Measurements from ENCODE around the gene PPME1.

PPME1 gene

DNA sequence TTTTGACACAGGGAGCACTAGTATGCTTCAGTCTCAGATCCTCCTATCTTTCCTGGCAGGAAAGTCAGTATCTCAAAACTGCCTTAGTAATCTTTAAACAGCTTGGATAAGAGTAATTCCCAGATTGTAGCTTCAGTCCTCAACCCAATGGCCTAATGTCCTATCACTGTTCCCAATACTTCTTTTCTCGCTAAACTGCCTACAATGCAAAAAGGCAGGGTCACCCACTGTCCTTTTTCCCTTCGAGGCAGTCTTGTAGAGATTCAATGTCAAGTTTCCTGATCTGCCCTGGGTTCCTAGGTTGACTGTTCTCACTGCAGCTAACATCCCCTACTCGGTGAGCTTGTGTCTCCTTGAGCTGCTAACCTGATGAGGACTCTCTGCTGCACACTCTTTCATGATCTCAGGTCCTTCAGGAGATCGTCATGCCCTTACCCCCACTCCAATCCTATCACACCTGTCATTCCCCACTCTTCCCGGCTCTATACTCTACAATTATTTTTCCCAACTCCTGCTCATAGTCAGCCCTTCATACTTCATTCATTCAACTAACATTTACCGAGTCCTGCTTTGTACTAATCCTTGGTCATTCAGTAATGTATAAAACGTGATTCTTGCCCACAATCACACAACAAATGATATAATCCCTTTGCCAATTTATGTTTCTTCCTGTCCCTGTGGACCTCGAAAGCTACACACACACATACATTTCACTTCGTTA, 1.2 kb upstream of the PPME1 start:
- H3K4me3 ChIP-seq (ENCODE audit: low read depth, low read length) = peak overlapping the region; percentile 92
- TF ChIP-seq, protein P1, sequence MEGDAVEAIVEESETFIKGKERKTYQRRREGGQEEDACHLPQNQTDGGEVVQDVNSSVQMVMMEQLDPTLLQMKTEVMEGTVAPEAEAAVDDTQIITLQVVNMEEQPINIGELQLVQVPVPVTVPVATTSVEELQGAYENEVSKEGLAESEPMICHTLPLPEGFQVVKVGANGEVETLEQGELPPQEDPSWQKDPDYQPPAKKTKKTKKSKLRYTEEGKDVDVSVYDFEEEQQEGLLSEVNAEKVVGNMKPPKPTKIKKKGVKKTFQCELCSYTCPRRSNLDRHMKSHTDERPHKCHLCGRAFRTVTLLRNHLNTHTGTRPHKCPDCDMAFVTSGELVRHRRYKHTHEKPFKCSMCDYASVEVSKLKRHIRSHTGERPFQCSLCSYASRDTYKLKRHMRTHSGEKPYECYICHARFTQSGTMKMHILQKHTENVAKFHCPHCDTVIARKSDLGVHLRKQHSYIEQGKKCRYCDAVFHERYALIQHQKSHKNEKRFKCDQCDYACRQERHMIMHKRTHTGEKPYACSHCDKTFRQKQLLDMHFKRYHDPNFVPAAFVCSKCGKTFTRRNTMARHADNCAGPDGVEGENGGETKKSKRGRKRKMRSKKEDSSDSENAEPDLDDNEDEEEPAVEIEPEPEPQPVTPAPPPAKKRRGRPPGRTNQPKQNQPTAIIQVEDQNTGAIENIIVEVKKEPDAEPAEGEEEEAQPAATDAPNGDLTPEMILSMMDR (IDR thresholded peaks at IDR 0.05; ENCODE audit: low read depth, low read length) = no peak
- H3K9me3 ChIP-seq = no peaks in the 10 kb centered on the region
- peaks cover 25% of the 10 kb centered on the region for H3K36me3 ChIP-seq
- no peak for DNase-seq
- H3K27me3 ChIP-seq = no peaks in the 10 kb centered on the region
- H3K4me1 ChIP-seq = no peaks in the 10 kb centered on the region; the same call in 1 of the 2 replicates

DNA sequence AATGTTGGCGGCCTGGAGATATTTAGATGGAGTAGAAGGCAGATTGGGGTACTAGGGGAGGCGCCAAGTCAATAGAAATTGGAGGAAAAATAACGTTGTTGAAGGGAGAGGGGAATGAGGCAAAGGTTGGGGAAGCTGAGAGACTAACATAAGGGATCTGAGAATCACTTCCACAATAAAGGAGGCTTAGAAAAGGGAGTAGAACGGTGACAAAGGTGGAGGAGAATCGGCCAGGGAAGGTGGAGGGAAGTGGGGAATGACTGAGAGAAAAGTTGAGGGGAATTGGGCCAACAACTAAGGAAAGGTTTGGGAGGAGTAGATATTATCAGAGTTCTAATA, 510 bp downstream of the PPME1 start:
- Histone ChIP-seq H3K27me3 (no peaks in the 10 kb centered on the region), H3K4me1 (no peaks in the 10 kb centered on the region; the same call in 1 of the 2 replicates), H3K9me3 (no peaks in the 10 kb centered on the region), H3K36me3 (peaks cover 12% of the 10 kb centered on the region), H3K4me3 (ENCODE audit: low read depth, low read length) (peak overlapping the region; percentile 92)
- TF ChIP-seq, protein P1 (IDR thresholded peaks at IDR 0.05; ENCODE audit: low read depth, low read length) = no peak
- DNase-seq = no peak

DNA sequence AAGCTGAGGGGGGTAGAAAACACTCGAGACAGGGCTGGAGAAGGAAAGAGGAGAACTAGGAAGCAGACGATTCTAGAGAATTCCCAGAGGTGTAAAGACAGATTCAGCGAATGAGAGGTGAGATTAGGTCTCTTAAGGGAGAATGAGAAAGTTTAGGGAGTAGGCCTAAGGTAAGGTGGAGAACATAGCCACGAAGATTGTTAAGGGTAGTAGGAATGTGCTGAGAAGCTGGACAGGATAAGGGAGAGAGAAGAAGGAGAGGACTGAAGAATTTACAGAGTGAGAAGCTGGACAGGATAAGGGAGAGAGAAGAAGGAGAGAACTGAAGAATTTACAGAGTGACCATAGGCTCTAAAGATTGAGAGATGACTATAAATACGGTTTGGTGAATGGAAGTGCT, 908 bp downstream of the PPME1 start:
- TF ChIP-seq, protein P1 (IDR thresholded peaks at IDR 0.05; ENCODE audit: low read depth, low read length) = no peak
- Histone ChIP-seq H3K27me3 (no peaks in the 10 kb centered on the region), H3K4me3 (ENCODE audit: low read depth, low read length) (peak overlapping the region; percentile 92), H3K9me3 (no peaks in the 10 kb centered on the region), H3K36me3 (peaks cover 9% of the 10 kb centered on the region; the same call in 1 of the 2 replicates), H3K4me1 (no peaks in the 10 kb centered on the region; the same call in 1 of the 2 replicates)
- DNase-seq = no peak

DNA sequence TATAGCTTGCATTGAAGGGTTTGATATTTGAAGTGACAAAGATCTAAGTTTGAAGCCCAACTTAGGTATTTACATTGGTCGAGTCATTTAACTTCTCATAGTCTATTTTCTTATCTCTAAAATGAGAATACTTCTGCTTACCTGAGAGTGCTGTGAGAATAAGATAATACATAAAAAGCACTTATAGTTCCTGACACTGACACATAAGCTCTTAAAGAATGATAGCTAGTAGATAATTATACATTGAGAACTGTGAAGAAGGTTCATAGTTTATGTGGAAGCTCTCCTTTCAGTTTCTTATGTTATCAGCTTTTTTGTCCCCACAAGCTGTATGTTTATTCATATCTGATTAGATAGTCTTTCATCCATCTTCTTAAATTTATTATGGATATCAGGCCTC, 4.8 kb downstream of the PPME1 start:
- Histone ChIP-seq H3K27me3 (no peaks in the 10 kb centered on the region), H3K9me3 (no peaks in the 10 kb centered on the region), H3K4me1 (no peaks in the 10 kb centered on the region; the same call in none of the 2 replicates), H3K36me3 (no peaks in the 10 kb centered on the region), H3K4me3 (ENCODE audit: low read depth, low read length) (no peak overlapping the region)
- TF ChIP-seq, protein P1 (IDR thresholded peaks at IDR 0.05; ENCODE audit: low read depth, low read length) = no peak
- no peak for DNase-seq

DNA sequence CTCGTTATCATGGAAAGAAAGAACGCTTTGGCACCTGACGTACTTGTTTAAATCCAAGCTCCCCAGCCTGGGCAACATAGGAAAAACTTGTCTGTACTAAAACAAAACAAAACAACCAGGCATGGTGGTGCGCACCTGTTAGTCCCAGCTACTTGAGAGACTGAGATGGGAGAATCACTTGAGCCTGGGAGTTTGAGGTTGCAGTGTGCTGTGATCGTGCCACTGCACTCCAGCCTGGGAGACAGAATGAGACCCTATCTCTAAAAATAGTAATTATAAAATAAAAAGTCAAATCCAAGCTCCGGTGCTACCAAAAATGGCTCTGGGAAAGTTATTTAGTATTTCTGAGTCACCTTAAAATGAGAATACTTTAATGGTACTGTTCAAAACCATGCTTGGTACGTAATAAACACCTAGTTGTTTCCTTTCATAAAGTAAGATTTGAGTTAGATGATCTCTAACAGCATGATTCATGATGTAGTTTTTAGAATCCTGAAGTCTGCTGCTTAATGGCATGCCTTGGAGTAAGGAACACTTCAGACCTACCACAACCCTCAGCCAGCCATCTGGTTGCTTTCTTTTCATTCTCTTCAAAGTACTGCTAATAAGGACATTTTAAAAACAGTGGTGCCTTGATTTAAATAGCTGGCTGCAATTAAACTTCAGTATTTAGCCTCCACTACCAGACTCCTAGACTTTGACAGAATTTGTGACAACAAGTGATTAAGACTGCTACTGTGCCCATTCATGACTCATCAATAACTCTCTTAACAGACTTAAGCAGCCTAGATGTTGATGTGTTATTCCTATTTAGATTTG, 8.4 kb downstream of the PPME1 start:
- Histone ChIP-seq H3K4me3 (ENCODE audit: low read depth, low read length) (no peak overlapping the region), H3K27me3 (no peaks in the 10 kb centered on the region), H3K9me3 (no peaks in the 10 kb centered on the region), H3K4me1 (no peaks in the 10 kb centered on the region; the same call in none of the 2 replicates), H3K36me3 (peaks cover 6% of the 10 kb centered on the region)
- TF ChIP-seq, protein P1 (IDR thresholded peaks at IDR 0.05; ENCODE audit: low read depth, low read length) = no peak
- DNase-seq = no peak

DNA sequence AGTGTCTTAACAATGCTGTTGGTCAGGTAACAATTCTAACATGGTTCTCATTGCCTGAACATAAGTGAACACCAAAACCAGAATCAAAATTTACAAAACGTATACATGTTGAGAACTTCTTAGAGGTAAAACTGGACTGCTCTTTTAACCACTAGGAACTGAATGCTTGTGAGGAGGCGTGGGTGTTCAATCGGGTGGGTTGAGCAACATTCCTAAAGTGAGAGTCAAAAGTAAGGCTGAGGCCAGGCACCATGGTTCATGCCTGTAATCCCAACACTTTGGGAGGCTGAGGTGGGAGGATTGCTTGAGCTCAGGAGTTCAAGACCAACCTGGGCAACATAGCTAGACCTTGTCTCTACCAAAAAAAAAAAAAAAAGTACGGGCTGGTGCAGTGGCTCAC, 11.5 kb downstream of the PPME1 start:
- TF ChIP-seq, protein P1 (IDR thresholded peaks at IDR 0.05; ENCODE audit: low read depth, low read length) = no peak

More for the DNA sequence above, 11.5 kb downstream of the PPME1 start:
- Histone ChIP-seq H3K27me3 (no peaks in the 10 kb centered on the region), H3K4me3 (ENCODE audit: low read depth, low read length) (no peak overlapping the region), H3K4me1 (no peaks in the 10 kb centered on the region; the same call in 1 of the 2 replicates), H3K9me3 (no peaks in the 10 kb centered on the region), H3K36me3 (peaks cover 6% of the 10 kb centered on the region)
- no peak for DNase-seq

Data from BE2C (cell line).